ENCODE data around the gene TRABD2B. TPM values are rescaled to one million over a fixed set of nuclear protein-coding genes. Genes with fewer than 3 reads are reported as not detected.

TRABD2B gene
- total and polyA plus RNA-seq, 2 donors (not counting 3 experiments of a cell fraction or from before 2014, with no cell fraction given): not detected

- FAIRE-seq (no peak), DNase-seq (ENCODE audit: low read depth, low spot score) (no peak)
- no peaks in the 10 kb centered on the region for H3K36me3 ChIP-seq (ENCODE audit: control insufficient read depth in 2 of 2, extremely low read depth in 1 of 2, insufficient read depth in 2 of 2, low read length in 2 of 2)
- no peak overlapping the region for H3K9ac ChIP-seq (replicated peaks; ENCODE audit: extremely low read depth, insufficient read depth, low read length)
- peak overlapping the region in 1 of 3 experiments; percentile 39 for H3K4me3 ChIP-seq (replicated peaks in 1 of 3; ENCODE audit: insufficient read depth in 1 of 3, low read depth in 1 of 3, low read length in 3 of 3)
- H4K20me1 ChIP-seq (replicated peaks; ENCODE audit: control insufficient read depth, extremely low read depth, insufficient read depth, low read length): no peaks in the 10 kb centered on the region
- H2AFZ ChIP-seq (ENCODE audit: low read depth, low read length): peak overlapping the region; percentile 36
- no peaks in the 10 kb centered on the region for H3K79me2 ChIP-seq (ENCODE audit: control insufficient read depth, insufficient read depth, low read length)
- peak overlapping the region; percentile 29 for H3K4me2 ChIP-seq (ENCODE audit: insufficient read depth, low read length)
- ChIA-PET CTCF (interaction anchor here (0.7 to 2.9 kb wide), 29 partner anchors 8 to 818 kb away, joined by 3 to 36 read pairs (median 3); no protein-coding TSS in a partner anchor), POLR2A (no interaction called here)
- no peak overlapping the region for H3K27ac ChIP-seq (ENCODE audit: insufficient read depth, low read depth, low read length)
- no peaks in the 10 kb centered on the region for H3K9me1 ChIP-seq (replicated peaks; ENCODE audit: control insufficient read depth, extremely low read depth, insufficient read depth, low read length)
- no peaks in the 10 kb centered on the region for H3K9me3 ChIP-seq (replicated peaks; ENCODE audit: control insufficient read depth, insufficient read depth, low read length)
- dilution Hi-C loops (cut with MboI; ENCODE audit: extremely low pct_ligation_motif_present, low sequenced_read_pairs): no loop called here
- peak; percentile 92 for TF ChIP-seq EZH2 (IDR thresholded peaks at IDR 0.05; ENCODE audit: borderline replicate concordance, low read depth, low read length, severe bottlenecking)
- no peak for TF ChIP-seq MYC (IDR thresholded peaks at IDR 0.05; ENCODE audit: low read depth, low read length)
- peaks cover 25 to 35% of the 10 kb centered on the region in 2 experiments for H3K27me3 ChIP-seq (ENCODE audit: control insufficient read depth in 2 of 2, insufficient read depth in 2 of 2, low read length in 2 of 2)
- intact Hi-C loops (cut with micrococcal nuclease): loop anchor here (1.0 to 2.0 kb wide), 4 partner anchors 65 to 258 kb away; no protein-coding TSS in a partner anchor
- H3K4me1 ChIP-seq (ENCODE audit: control insufficient read depth, extremely low read depth, insufficient read depth, low read length): peaks cover 4% of the 10 kb centered on the region
- BruUV-seq (replicated peaks): no TSS peak
These were observed 569 bp downstream of the TRABD2B start for GRCh38 chr1:47996406-47997226.

DNA sequence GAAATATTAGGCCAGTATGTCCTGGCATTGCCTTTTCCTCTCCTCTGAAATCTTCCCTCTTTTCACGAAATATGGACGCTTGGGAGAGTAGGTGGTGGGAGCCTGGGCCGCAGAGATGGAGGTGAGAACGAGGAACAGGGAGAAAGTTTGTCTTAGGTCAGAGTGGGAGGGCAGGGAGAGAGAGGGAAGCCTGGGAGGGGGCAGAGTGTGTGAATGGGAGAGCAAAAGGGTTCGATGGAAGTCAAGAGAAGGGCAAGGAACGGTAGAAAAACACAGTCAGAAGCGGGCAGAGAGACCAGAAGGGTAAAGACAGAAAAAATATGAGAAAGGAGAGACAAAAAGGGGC, 1.2 kb downstream of the TRABD2B start:
- POLR2A ChIA-PET: no interaction called here
- H2AFZ ChIP-seq (ENCODE audit: low read depth, low read length): no peak overlapping the region

More for the DNA sequence above, 1.2 kb downstream of the TRABD2B start:
- no peak for FAIRE-seq
- DNase-seq (ENCODE audit: low read depth, low spot score): no peak
- CTCF ChIA-PET: interaction anchor here (1.0 to 2.1 kb wide), 4 partner anchors 11 to 270 kb away, joined by 3 to 4 read pairs (median 3); no protein-coding TSS in a partner anchor
- dilution Hi-C loops (cut with MboI; ENCODE audit: extremely low pct_ligation_motif_present, low sequenced_read_pairs) (no loop called here), intact Hi-C loops (cut with micrococcal nuclease) (loop anchor here (2.0 kb wide), 1 partner anchor 241 kb away; no protein-coding TSS in a partner anchor)
- BruUV-seq (replicated peaks): no TSS peak
- Histone ChIP-seq H3K9me1 (replicated peaks; ENCODE audit: control insufficient read depth, extremely low read depth, insufficient read depth, low read length) (no peaks in the 10 kb centered on the region), H4K20me1 (replicated peaks; ENCODE audit: control insufficient read depth, extremely low read depth, insufficient read depth, low read length) (no peaks in the 10 kb centered on the region), H3K27me3 (ENCODE audit: control insufficient read depth in 2 of 2, insufficient read depth in 2 of 2, low read length in 2 of 2) (peaks cover 25 to 35% of the 10 kb centered on the region in 2 experiments), H3K9ac (replicated peaks; ENCODE audit: extremely low read depth, insufficient read depth, low read length) (no peak overlapping the region), H3K4me3 (replicated peaks in 1 of 3; ENCODE audit: insufficient read depth in 1 of 3, low read depth in 1 of 3, low read length in 3 of 3) (no peak overlapping the region), H3K27ac (ENCODE audit: insufficient read depth, low read depth, low read length) (no peak overlapping the region), H3K79me2 (ENCODE audit: control insufficient read depth, insufficient read depth, low read length) (no peaks in the 10 kb centered on the region), H3K36me3 (ENCODE audit: control insufficient read depth in 2 of 2, extremely low read depth in 1 of 2, insufficient read depth in 2 of 2, low read length in 2 of 2) (no peaks in the 10 kb centered on the region), H3K9me3 (replicated peaks; ENCODE audit: control insufficient read depth, insufficient read depth, low read length) (no peaks in the 10 kb centered on the region), H3K4me2 (ENCODE audit: insufficient read depth, low read length) (no peak overlapping the region), H3K4me1 (ENCODE audit: control insufficient read depth, extremely low read depth, insufficient read depth, low read length) (peaks cover 4% of the 10 kb centered on the region)
- no peak for TF ChIP-seq CTCF (IDR thresholded peaks at IDR 0.05; ENCODE audit: extremely low read depth in 1 of 2, insufficient read depth in 1 of 2, low read depth in 1 of 2, low read length in 2 of 2)
- no peak for TF ChIP-seq POLR2A (IDR thresholded peaks at IDR 0.05; ENCODE audit: low read depth, low read length)
- no peak for TF ChIP-seq FOS (IDR thresholded peaks at IDR 0.05; ENCODE audit: borderline replicate concordance, insufficient read depth, low read length)
- no peak for TF ChIP-seq POLR2AphosphoS5 (IDR thresholded peaks at IDR 0.05; ENCODE audit: insufficient read depth, low read depth, low read length)
- no peak for TF ChIP-seq EZH2 (IDR thresholded peaks at IDR 0.05; ENCODE audit: borderline replicate concordance, low read depth, low read length, severe bottlenecking)
